GM21619 (cell line): ENCODE data around the gene ADGRF3.
A peak's percentile ranks its signal among the peaks of the same experiment; 100 is the strongest.
"Not testable (repeated sequence)": the region's sequence is repeated elsewhere in the genome, so short reads cannot be mapped to it uniquely, and the experiment has no call there.

Experiments
- ATAC-seq: cut with Tn5 transposase; IDR thresholded peaks from one replicate; pipeline ENCODE4 v1.9.1; 2021; ENCODE audit not compliant: unreplicated experiment

ADGRF3 gene

GRCh38 chr2:26346454-26347053 lies at the start of gene ADGRF3:
ADGRF3 (minus strand) TSS chr2:26346789; CDS start chr2:26346234, 555 bp downstream.
- peak; percentile 14 for ATAC-seq

- no peak for ATAC-seq
These were observed 48.8 kb upstream of the ADGRF3 start for GRCh38 chr2:26395394-26395793.

GRCh38 chr2:26394694-26395093 lies 48.1 kb upstream of the ADGRF3 start:
- no peak for ATAC-seq

GRCh38 chr2:26387189-26387588 lies 40.6 kb upstream of the ADGRF3 start:
- no peak for ATAC-seq

GRCh38 chr2:26384597-26384996 lies 38.0 kb upstream of the ADGRF3 start:
- no peak for ATAC-seq

- ATAC-seq: no peak
These were observed 37.6 kb upstream of the ADGRF3 start for GRCh38 chr2:26384183-26384582.

- ATAC-seq: no peak
These were observed 36.0 kb upstream of the ADGRF3 start for GRCh38 chr2:26382564-26382963.

GRCh38 chr2:26380281-26380680 lies 33.7 kb upstream of the ADGRF3 start:
- no peak for ATAC-seq

- no peak for ATAC-seq
These were observed 30.2 kb upstream of the ADGRF3 start for GRCh38 chr2:26376799-26377198.

- ATAC-seq: not testable (repeated sequence)
These were observed 24.3 kb upstream of the ADGRF3 start for GRCh38 chr2:26370909-26371308.

GRCh38 chr2:26369664-26370063 lies 23.1 kb upstream of the ADGRF3 start:
- not testable (repeated sequence) for ATAC-seq

- ATAC-seq: no peak
These were observed 20.4 kb upstream of the ADGRF3 start for GRCh38 chr2:26366957-26367356.

- no peak for ATAC-seq
These were observed 18.1 kb upstream of the ADGRF3 start for GRCh38 chr2:26364669-26365068.

GRCh38 chr2:26363958-26364357 lies 17.4 kb upstream of the ADGRF3 start:
- ATAC-seq: no peak

- no peak for ATAC-seq
These were observed 16.7 kb upstream of the ADGRF3 start for GRCh38 chr2:26363323-26363722.

GRCh38 chr2:26359886-26360473 lies 13.4 kb upstream of the ADGRF3 start:
- no peak for ATAC-seq

GRCh38 chr2:26356771-26357170 lies 10.2 kb upstream of the ADGRF3 start:
- no peak for ATAC-seq

- no peak for ATAC-seq
These were observed 9.5 kb upstream of the ADGRF3 start for GRCh38 chr2:26356111-26356510.

GRCh38 chr2:26355038-26355995 lies 8.7 kb upstream of the ADGRF3 start:
- ATAC-seq: no peak

- ATAC-seq: not testable (repeated sequence)
These were observed 7.9 kb upstream of the ADGRF3 start for GRCh38 chr2:26354469-26354868.

- no peak for ATAC-seq
These were observed 6.3 kb upstream of the ADGRF3 start for GRCh38 chr2:26352892-26353291.
